Esophagus squamous epithelium (tissue), 4 donors: ENCODE measurements around the gene MYO18A.

Experiments used
- POLR2A ChIP-seq, 4 donors: fragments of 450-650 bp; IDR thresholded peaks; one replicate each; pipeline ENCODE4 v1.6.1; 2017; ENCODE audit warnings: antibody characterized with exemption in 4 of 4, mild to moderate bottlenecking in 4 of 4, moderate library complexity in 3 of 4
- TF ChIP-seq, protein P1 (sequence below), 6 experiments: fragments of 450-650 bp in 4 of 6; fragments of 200-600 bp in 2 of 6; sonication (generic) in 2 of 6; IDR thresholded peaks; one replicate each; pipeline ENCODE4 v1.5.1; 2016 to 2019; ENCODE audit warnings: antibody characterized with exemption in 6 of 6, mild to moderate bottlenecking in 4 of 6, moderate library complexity in 4 of 6

DNA sequence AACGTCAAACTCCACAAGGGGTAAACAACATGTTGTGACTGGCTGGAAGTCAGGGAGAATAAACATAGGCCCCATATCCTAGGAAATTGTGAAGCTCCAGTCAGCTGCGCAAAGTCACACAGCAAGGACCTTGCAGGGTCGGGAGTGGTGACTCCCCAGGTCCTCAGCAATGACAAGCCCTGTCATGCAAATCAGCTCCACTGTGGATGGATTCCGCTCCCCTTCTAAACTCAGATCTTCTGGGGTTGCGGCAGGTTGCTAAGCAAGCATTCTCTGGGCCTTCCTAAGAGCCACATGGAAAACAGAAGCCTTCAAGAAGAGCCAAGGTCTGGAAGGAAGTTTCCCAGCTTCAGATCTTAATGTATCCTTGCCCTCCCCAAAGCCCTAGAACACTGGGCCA is 28.9 kb upstream of the MYO18A start:
- TF ChIP-seq, protein P1, sequence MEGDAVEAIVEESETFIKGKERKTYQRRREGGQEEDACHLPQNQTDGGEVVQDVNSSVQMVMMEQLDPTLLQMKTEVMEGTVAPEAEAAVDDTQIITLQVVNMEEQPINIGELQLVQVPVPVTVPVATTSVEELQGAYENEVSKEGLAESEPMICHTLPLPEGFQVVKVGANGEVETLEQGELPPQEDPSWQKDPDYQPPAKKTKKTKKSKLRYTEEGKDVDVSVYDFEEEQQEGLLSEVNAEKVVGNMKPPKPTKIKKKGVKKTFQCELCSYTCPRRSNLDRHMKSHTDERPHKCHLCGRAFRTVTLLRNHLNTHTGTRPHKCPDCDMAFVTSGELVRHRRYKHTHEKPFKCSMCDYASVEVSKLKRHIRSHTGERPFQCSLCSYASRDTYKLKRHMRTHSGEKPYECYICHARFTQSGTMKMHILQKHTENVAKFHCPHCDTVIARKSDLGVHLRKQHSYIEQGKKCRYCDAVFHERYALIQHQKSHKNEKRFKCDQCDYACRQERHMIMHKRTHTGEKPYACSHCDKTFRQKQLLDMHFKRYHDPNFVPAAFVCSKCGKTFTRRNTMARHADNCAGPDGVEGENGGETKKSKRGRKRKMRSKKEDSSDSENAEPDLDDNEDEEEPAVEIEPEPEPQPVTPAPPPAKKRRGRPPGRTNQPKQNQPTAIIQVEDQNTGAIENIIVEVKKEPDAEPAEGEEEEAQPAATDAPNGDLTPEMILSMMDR (IDR thresholded peaks at IDR 0.05): no peak
- TF ChIP-seq POLR2A (IDR thresholded peaks at IDR 0.05): no peak
